ENCODE measurements around the gene FLT4.

The FLT4 gene

GRCh38 chr5:180640861-180641565, 8.4 kb downstream of the FLT4 start:
- no peak overlapping the region for H3K4me3 ChIP-seq (replicated peaks; ENCODE audit: low read depth, low read length)
- DNase-seq (ENCODE audit: extremely low read depth, low read depth) = no peak
- TF ChIP-seq CTCF (IDR thresholded peaks at IDR 0.05; ENCODE audit: low read depth, low read length, missing control alignments) = no peak

- no peak overlapping the region for H3K4me3 ChIP-seq (replicated peaks; ENCODE audit: low read depth, low read length)
- DNase-seq (ENCODE audit: extremely low read depth, low read depth) = no peak
- no peak for TF ChIP-seq CTCF (IDR thresholded peaks at IDR 0.05; ENCODE audit: low read depth, low read length, missing control alignments)
Measured at GRCh38 chr5:180640611-180640860, 8.9 kb downstream of the FLT4 start.

- no peak for DNase-seq (ENCODE audit: extremely low read depth, low read depth)
- no peak overlapping the region for H3K4me3 ChIP-seq (replicated peaks; ENCODE audit: low read depth, low read length)
- no peak for TF ChIP-seq CTCF (IDR thresholded peaks at IDR 0.05; ENCODE audit: low read depth, low read length, missing control alignments)
Measured at GRCh38 chr5:180639741-180640610, 9.4 kb downstream of the FLT4 start.

- no peak overlapping the region for H3K4me3 ChIP-seq (replicated peaks; ENCODE audit: low read depth, low read length)
- no peak for TF ChIP-seq CTCF (IDR thresholded peaks at IDR 0.05; ENCODE audit: low read depth, low read length, missing control alignments)
- DNase-seq (ENCODE audit: extremely low read depth, low read depth) = no peak
Measured at GRCh38 chr5:180639287-180639686, 10.1 kb downstream of the FLT4 start.

- H3K4me3 ChIP-seq (replicated peaks; ENCODE audit: low read depth, low read length) = no peak overlapping the region
- no peak for DNase-seq (ENCODE audit: extremely low read depth, low read depth)
- TF ChIP-seq CTCF (IDR thresholded peaks at IDR 0.05; ENCODE audit: low read depth, low read length, missing control alignments) = no peak
Measured at GRCh38 chr5:180637962-180638680, 11.3 kb downstream of the FLT4 start.

- no peak for TF ChIP-seq CTCF (IDR thresholded peaks at IDR 0.05; ENCODE audit: low read depth, low read length, missing control alignments)
- no peak overlapping the region for H3K4me3 ChIP-seq (replicated peaks; ENCODE audit: low read depth, low read length)
- DNase-seq (ENCODE audit: extremely low read depth, low read depth) = no peak
Measured at GRCh38 chr5:180636403-180637075, 12.9 kb downstream of the FLT4 start.
